AG10803 (cell line): ENCODE data around the gene CLIP3.
"Not testable (repeated sequence)": the region's sequence is repeated elsewhere in the genome, so short reads cannot be mapped to it uniquely, and the experiment has no call there.

Experiments
- DNase-seq: peaks from one replicate; pipeline ENCODE4 v3.0.0; 2010; ENCODE audit warnings: low read depth
- H3K4me3 ChIP-seq: 2 replicates; pipeline ENCODE4 v1.5.1; 2011; ENCODE audit warnings: mild to moderate bottlenecking, low read length, control low read depth
- TF ChIP-seq, protein P1 (sequence below): conservative IDR thresholded peaks from 2 replicates; pipeline ENCODE4 v1.5.1; 2011; ENCODE audit warnings: mild to moderate bottlenecking, low read length, control low read depth, inconsistent platforms

The CLIP3 gene

GRCh38 chr19:36032251-36033104 is at the start of gene CLIP3:
Gene CLIP3 (minus strand): TSS chr19:36032873. CDS start chr19:36032357, 516 bp downstream.
- TF ChIP-seq, protein P1, sequence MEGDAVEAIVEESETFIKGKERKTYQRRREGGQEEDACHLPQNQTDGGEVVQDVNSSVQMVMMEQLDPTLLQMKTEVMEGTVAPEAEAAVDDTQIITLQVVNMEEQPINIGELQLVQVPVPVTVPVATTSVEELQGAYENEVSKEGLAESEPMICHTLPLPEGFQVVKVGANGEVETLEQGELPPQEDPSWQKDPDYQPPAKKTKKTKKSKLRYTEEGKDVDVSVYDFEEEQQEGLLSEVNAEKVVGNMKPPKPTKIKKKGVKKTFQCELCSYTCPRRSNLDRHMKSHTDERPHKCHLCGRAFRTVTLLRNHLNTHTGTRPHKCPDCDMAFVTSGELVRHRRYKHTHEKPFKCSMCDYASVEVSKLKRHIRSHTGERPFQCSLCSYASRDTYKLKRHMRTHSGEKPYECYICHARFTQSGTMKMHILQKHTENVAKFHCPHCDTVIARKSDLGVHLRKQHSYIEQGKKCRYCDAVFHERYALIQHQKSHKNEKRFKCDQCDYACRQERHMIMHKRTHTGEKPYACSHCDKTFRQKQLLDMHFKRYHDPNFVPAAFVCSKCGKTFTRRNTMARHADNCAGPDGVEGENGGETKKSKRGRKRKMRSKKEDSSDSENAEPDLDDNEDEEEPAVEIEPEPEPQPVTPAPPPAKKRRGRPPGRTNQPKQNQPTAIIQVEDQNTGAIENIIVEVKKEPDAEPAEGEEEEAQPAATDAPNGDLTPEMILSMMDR = no peak
- DNase-seq = peak; percentile 67
- peak within 1 kb of the TSS; percentile 91 for H3K4me3 ChIP-seq

DNA sequence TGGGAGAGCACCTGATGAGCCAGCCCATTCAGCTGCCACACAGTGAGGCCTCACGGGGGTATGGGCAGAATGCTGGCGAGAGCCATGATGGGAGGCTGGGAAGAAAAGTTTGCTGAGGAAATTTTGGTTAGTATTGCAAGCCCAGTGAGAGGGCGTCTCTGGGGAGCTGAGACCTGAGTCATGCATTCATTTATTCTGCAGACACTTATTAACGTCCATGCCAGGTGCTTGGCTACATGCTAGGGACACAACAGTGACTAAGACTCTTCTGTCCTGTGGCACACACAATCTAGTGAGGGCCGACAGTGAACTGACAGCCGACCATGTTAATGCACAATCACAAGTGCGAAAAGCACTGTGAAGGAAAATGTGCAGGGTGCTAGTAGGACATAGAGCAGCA is 49.2 kb upstream of the CLIP3 start:
- DNase-seq = peak; percentile 25
- TF ChIP-seq, protein P1 = no peak
- no peak overlapping the region for H3K4me3 ChIP-seq

GRCh38 chr19:36081385-36081784 is 48.7 kb upstream of the CLIP3 start:
- peak; percentile 9 for DNase-seq
- H3K4me3 ChIP-seq = no peak overlapping the region
- TF ChIP-seq, protein P1 = no peak

- no peak for DNase-seq
- H3K4me3 ChIP-seq = no peak overlapping the region
- TF ChIP-seq, protein P1 = no peak
These were observed 46.8 kb upstream of the CLIP3 start for GRCh38 chr19:36079389-36079945.

DNA sequence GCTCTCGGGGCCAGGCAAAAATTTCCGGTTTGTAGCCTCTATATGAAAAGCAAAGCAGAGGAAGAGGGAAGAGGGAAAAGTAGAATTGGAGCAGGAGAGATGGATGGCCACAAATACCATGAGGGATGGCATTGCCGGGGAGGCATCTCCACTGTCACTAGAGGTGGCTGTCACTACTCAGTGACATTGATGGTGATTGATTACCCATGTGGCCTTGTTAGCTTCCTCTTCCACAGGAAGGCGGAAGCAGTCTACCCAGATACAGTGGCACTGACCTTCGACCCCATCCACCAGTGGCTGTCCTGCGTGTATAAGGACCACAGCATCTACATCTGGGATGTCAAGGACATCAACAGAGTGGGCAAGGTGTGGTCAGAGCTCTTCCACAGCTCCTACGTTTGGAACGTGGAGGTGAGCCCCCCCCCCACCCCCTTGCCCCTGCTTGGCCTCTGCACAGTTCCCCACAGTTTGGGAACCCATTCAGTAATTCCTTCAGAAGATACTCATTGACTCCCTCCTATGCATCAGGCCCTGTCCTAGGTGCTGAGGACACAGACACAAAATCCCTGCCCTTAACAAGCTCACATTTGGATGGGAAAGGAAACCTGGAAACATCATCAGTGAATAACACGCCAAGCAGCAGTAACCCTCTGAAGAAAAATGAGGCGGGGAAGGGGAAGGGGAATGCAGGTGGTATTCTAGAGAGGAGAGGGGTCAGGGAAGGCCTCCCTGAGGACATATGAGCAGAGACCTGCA is 40.6 kb upstream of the CLIP3 start:
- TF ChIP-seq, protein P1 = no peak
- DNase-seq = no peak

DNA sequence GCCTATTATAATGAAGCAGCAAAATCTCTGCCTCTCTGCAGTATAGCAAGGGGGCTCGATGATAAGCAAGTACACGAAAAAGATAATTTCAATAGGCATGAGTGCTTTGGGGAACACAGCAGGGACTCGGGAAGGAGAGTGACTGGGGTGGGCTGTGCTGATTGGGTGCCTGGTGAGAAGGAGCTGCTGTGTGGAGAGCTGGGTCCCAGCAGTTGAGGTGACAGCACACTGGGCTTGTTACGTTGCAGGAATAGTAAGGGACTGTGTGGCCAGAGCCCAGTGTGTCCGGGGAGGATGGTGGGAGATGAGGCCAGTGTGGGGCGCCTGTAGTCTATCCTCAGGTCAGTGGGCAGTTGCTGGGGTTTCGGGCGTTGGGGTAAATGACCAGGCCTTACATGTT is 39.4 kb upstream of the CLIP3 start:
- no peak for DNase-seq
- TF ChIP-seq, protein P1 = no peak
- no peak overlapping the region for H3K4me3 ChIP-seq

More for the DNA sequence above, 40.6 kb upstream of the CLIP3 start:
- H3K4me3 ChIP-seq = no peak overlapping the region

GRCh38 chr19:36068810-36069499 is 36.3 kb upstream of the CLIP3 start:
- not testable (repeated sequence) for H3K4me3 ChIP-seq, DNase-seq
